Measurements from ENCODE around the gene POLR2E. TPM values are rescaled to one million over a fixed set of nuclear protein-coding genes. Genes with fewer than 3 reads are reported as not detected.

The POLR2E gene
- total and polyA plus RNA-seq, 2 of the 13 experiments (the other 11 are each of a cell fraction or from before 2014, with no cell fraction given): 140 to 272 TPM

- TF ChIP-seq SCMH1 (CRISPR knock-in tag; IDR thresholded peaks at IDR 0.05; ENCODE audit: borderline replicate concordance): no peak
- TF ChIP-seq ZSCAN31 (CRISPR knock-in tag; IDR thresholded peaks at IDR 0.05; ENCODE audit: low read depth): no peak
- no peak for TF ChIP-seq SNRNP70 (IDR thresholded peaks at IDR 0.05; ENCODE audit: low read depth, low read length)
- no peak for TF ChIP-seq HOXA7 (CRISPR knock-in tag; IDR thresholded peaks at IDR 0.05)
- no peak for TF ChIP-seq PHF8 (CRISPR knock-in tag; IDR thresholded peaks at IDR 0.05)
- peak; percentile 32; the same call in 1 of the 2 replicates for TF ChIP-seq NFIC (IDR thresholded peaks at IDR 0.05; ENCODE audit: low read length)
- TF ChIP-seq MAZ (IDR thresholded peaks at IDR 0.05; ENCODE audit: borderline replicate concordance, low read depth, low read length): 0 out of 2 replicates have a peak, but pooled peaks have one; percentile 7
- no peak for TF ChIP-seq MAZ (CRISPR knock-in tag; IDR thresholded peaks at IDR 0.05; ENCODE audit: low read depth)
- no peak for TF ChIP-seq TIGD3 (CRISPR knock-in tag; IDR thresholded peaks at IDR 0.05; ENCODE audit: borderline replicate concordance)
- no peak for TF ChIP-seq ZNF280B (CRISPR knock-in tag; IDR thresholded peaks at IDR 0.05; ENCODE audit: borderline replicate concordance)
- TF ChIP-seq ZNF747 (CRISPR knock-in tag; IDR thresholded peaks at IDR 0.05; ENCODE audit: borderline replicate concordance): 0 out of 2 replicates have a peak, but pooled peaks have one; percentile 11
- TF ChIP-seq MEIS2 (CRISPR knock-in tag; IDR thresholded peaks at IDR 0.05): no peak
- TF ChIP-seq ZNF549 (CRISPR knock-in tag; IDR thresholded peaks at IDR 0.05): no peak
- peak; percentile 98 for TF ChIP-seq FOSL2 (CRISPR knock-in tag; IDR thresholded peaks at IDR 0.05)
- no peak for TF ChIP-seq GABPA (IDR thresholded peaks at IDR 0.05; ENCODE audit: low read depth, low read length)
- no peak for TF ChIP-seq GABPA (CRISPR knock-in tag; IDR thresholded peaks at IDR 0.05; ENCODE audit: low read depth)
- no peak for TF ChIP-seq CCAR2 (optimal IDR thresholded peaks at IDR 0.05; ENCODE audit: low read depth, low read length)
- TF ChIP-seq TRIM24 (CRISPR knock-in tag; IDR thresholded peaks at IDR 0.05): no peak
- TF ChIP-seq ZNF670 (CRISPR knock-in tag; IDR thresholded peaks at IDR 0.05; ENCODE audit: borderline replicate concordance): no peak
- no peak for TF ChIP-seq ZSCAN30 (CRISPR knock-in tag; IDR thresholded peaks at IDR 0.05)
- TF ChIP-seq ZSCAN21 (CRISPR knock-in tag; IDR thresholded peaks at IDR 0.05; ENCODE audit: borderline replicate concordance): no peak
- no peak for TF ChIP-seq ZNF550 (CRISPR knock-in tag; IDR thresholded peaks at IDR 0.05; ENCODE audit: borderline replicate concordance)
- no peak for TF ChIP-seq TRAFD1 (CRISPR knock-in tag; IDR thresholded peaks at IDR 0.05; ENCODE audit: borderline replicate concordance)
- no peak for TF ChIP-seq ZNF282 (IDR thresholded peaks at IDR 0.05; ENCODE audit: partially characterized antibody)
- TF ChIP-seq ZMYM3 (CRISPR knock-in tag; IDR thresholded peaks at IDR 0.05): no peak; the same call in 1 of the 2 replicates
- no peak for TF ChIP-seq HDAC2 (CRISPR knock-in tag; IDR thresholded peaks at IDR 0.05)
Measured at GRCh38 chr19:1102407-1103131, 7.4 kb upstream of the POLR2E start (continued).
